ENCODE data around the gene MMRN2. TPM values are rescaled to one million over a fixed set of nuclear protein-coding genes. Genes with fewer than 3 reads are reported as not detected.

MMRN2 gene
- total and polyA plus RNA-seq, 2 experiments from 2014 or later = 1.2 to 4.5 TPM

- no peaks in the 10 kb centered on the region for H3K9me3 ChIP-seq (ENCODE audit: low read depth)
- in situ Hi-C loops (cut with MboI) = no loop called here
- no peaks in the 10 kb centered on the region for H3K27me3 ChIP-seq (replicated peaks; ENCODE audit: insufficient read depth)
- H3K79me2 ChIP-seq (ENCODE audit: insufficient read depth) = no peaks in the 10 kb centered on the region
- H3K27ac ChIP-seq = no peak overlapping the region
- H2AFZ ChIP-seq = no peak overlapping the region
- TF ChIP-seq EZH2phosphoT487 (IDR thresholded peaks at IDR 0.05; ENCODE audit: insufficient read depth, low read depth) (no peak), EZH2 (IDR thresholded peaks at IDR 0.05; ENCODE audit: insufficient read depth, poor library complexity, severe bottlenecking) (no peak)
- H3K36me3 ChIP-seq (ENCODE audit: low read depth) = peaks cover 30% of the 10 kb centered on the region
- H3F3A ChIP-seq (ENCODE audit: insufficient read depth) = peaks cover 13% of the 10 kb centered on the region; the same call in 1 of the 2 replicates
- no peaks in the 10 kb centered on the region for H3K9me2 ChIP-seq (ENCODE audit: insufficient read depth)
- H3K4me3 ChIP-seq = no peak overlapping the region
- H3K4me2 ChIP-seq (ENCODE audit: unreplicated experiment) = no peak overlapping the region
- no peaks in the 10 kb centered on the region for H4K20me1 ChIP-seq (ENCODE audit: insufficient read depth)
- 76 to 83% methylated on average over 1 of the region's 1 CpG for WGBS, 2 experiments (ENCODE audit: low coverage in 1 of 2, low lambda C conversion rate in 2 of 2, missing lambda C conversion rate in 2 of 2)
- DNase-seq = no peak
- H3K9ac ChIP-seq = no peak overlapping the region
- peaks cover 8% of the 10 kb centered on the region; the same call in 1 of the 2 replicates for H3K4me1 ChIP-seq (ENCODE audit: insufficient read depth)
These were observed 42.7 kb downstream of the MMRN2 start for GRCh38 chr10:86914734-86915133.

- TF ChIP-seq EZH2phosphoT487 (IDR thresholded peaks at IDR 0.05; ENCODE audit: insufficient read depth, low read depth) (no peak), EZH2 (IDR thresholded peaks at IDR 0.05; ENCODE audit: insufficient read depth, poor library complexity, severe bottlenecking) (no peak)
- Histone ChIP-seq H3K9me3 (ENCODE audit: low read depth) (no peaks in the 10 kb centered on the region), H3K4me2 (ENCODE audit: unreplicated experiment) (no peak overlapping the region), H3K4me3 (no peak overlapping the region), H4K20me1 (ENCODE audit: insufficient read depth) (no peaks in the 10 kb centered on the region), H3K9me2 (ENCODE audit: insufficient read depth) (no peaks in the 10 kb centered on the region), H3K4me1 (ENCODE audit: insufficient read depth) (peaks cover 6% of the 10 kb centered on the region; the same call in 1 of the 2 replicates), H2AFZ (no peak overlapping the region), H3K27me3 (replicated peaks; ENCODE audit: insufficient read depth) (no peaks in the 10 kb centered on the region), H3F3A (ENCODE audit: insufficient read depth) (no peaks in the 10 kb centered on the region), H3K27ac (no peak overlapping the region), H3K36me3 (ENCODE audit: low read depth) (peaks cover 33% of the 10 kb centered on the region), H3K79me2 (ENCODE audit: insufficient read depth) (no peaks in the 10 kb centered on the region), H3K9ac (no peak overlapping the region)
- peak; percentile 6 for DNase-seq
- in situ Hi-C loops (cut with MboI) = loop anchor here (10.0 kb wide), 1 partner anchor 201 kb away; no protein-coding TSS in a partner anchor
- WGBS, 2 experiments (ENCODE audit: low coverage in 1 of 2, low lambda C conversion rate in 2 of 2, missing lambda C conversion rate in 2 of 2) = 71 to 87% methylated on average over 1 of the region's 1 CpG
These were observed 52.0 kb downstream of the MMRN2 start for GRCh38 chr10:86905429-86905828.

GRCh38 chr10:86904600-86904999 is 52.8 kb downstream of the MMRN2 start:
- Histone ChIP-seq H3K4me3 (no peak overlapping the region), H2AFZ (no peak overlapping the region), H3K27me3 (replicated peaks; ENCODE audit: insufficient read depth) (no peaks in the 10 kb centered on the region), H3F3A (ENCODE audit: insufficient read depth) (0 out of 2 replicates have a peak, but pooled peaks cover 7% of the 10 kb centered on the region), H3K79me2 (ENCODE audit: insufficient read depth) (no peaks in the 10 kb centered on the region), H3K4me1 (ENCODE audit: insufficient read depth) (peaks cover 6% of the 10 kb centered on the region; the same call in 1 of the 2 replicates), H3K9me2 (ENCODE audit: insufficient read depth) (no peaks in the 10 kb centered on the region), H4K20me1 (ENCODE audit: insufficient read depth) (no peaks in the 10 kb centered on the region), H3K36me3 (ENCODE audit: low read depth) (peaks cover 33% of the 10 kb centered on the region), H3K9me3 (ENCODE audit: low read depth) (no peaks in the 10 kb centered on the region), H3K9ac (no peak overlapping the region), H3K27ac (no peak overlapping the region), H3K4me2 (ENCODE audit: unreplicated experiment) (no peak overlapping the region)
- WGBS, 2 experiments (ENCODE audit: low coverage in 1 of 2, low lambda C conversion rate in 2 of 2, missing lambda C conversion rate in 2 of 2) = 94 to 100% methylated on average over 2 of the region's 2 CpGs
- in situ Hi-C loops (cut with MboI) = loop anchor here (10.0 kb wide), 1 partner anchor 200 kb away; no protein-coding TSS in a partner anchor
- no peak for DNase-seq
- no peak for TF ChIP-seq EZH2 (IDR thresholded peaks at IDR 0.05; ENCODE audit: insufficient read depth, poor library complexity, severe bottlenecking)
- TF ChIP-seq EZH2phosphoT487 (IDR thresholded peaks at IDR 0.05; ENCODE audit: insufficient read depth, low read depth) = no peak

GRCh38 chr10:86900955-86901354 is 56.5 kb downstream of the MMRN2 start:
- H3K9ac ChIP-seq = peak overlapping the region; percentile 9; the same call in 1 of the 2 replicates
- H3K9me3 ChIP-seq (ENCODE audit: low read depth) = no peaks in the 10 kb centered on the region
- 18 to 37% methylated on average over 2 of the region's 2 CpGs for WGBS, 2 experiments (ENCODE audit: low coverage in 1 of 2, low lambda C conversion rate in 2 of 2, missing lambda C conversion rate in 2 of 2)
- peaks cover 22% of the 10 kb centered on the region for H3K36me3 ChIP-seq (ENCODE audit: low read depth)
- H3K4me3 ChIP-seq = no peak overlapping the region
- no peaks in the 10 kb centered on the region for H3K79me2 ChIP-seq (ENCODE audit: insufficient read depth)
- no peaks in the 10 kb centered on the region for H3K9me2 ChIP-seq (ENCODE audit: insufficient read depth)
- no peaks in the 10 kb centered on the region for H3K27me3 ChIP-seq (replicated peaks; ENCODE audit: insufficient read depth)
- in situ Hi-C loops (cut with MboI) = loop anchor here (10.0 kb wide), 1 partner anchor 196 kb away; no protein-coding TSS in a partner anchor
- H3K27ac ChIP-seq = no peak overlapping the region
- DNase-seq = peak; percentile 61
- H3F3A ChIP-seq (ENCODE audit: insufficient read depth) = peaks cover 15% of the 10 kb centered on the region
- no peak for TF ChIP-seq EZH2phosphoT487 (IDR thresholded peaks at IDR 0.05; ENCODE audit: insufficient read depth, low read depth)
- TF ChIP-seq EZH2 (IDR thresholded peaks at IDR 0.05; ENCODE audit: insufficient read depth, poor library complexity, severe bottlenecking) = no peak
- H4K20me1 ChIP-seq (ENCODE audit: insufficient read depth) = no peaks in the 10 kb centered on the region
- H3K4me1 ChIP-seq (ENCODE audit: insufficient read depth) = peaks cover 6% of the 10 kb centered on the region; the same call in 1 of the 2 replicates
- H3K4me2 ChIP-seq (ENCODE audit: unreplicated experiment) = no peak overlapping the region
- no peak overlapping the region for H2AFZ ChIP-seq

All from GM23248 (cell line).